Tibial artery (tissue), 4 donors: ENCODE data around the gene REG4.

Experiments used
- DNase-seq, 2 donors: peaks; one replicate each; pipeline ENCODE4 v3.0.0-alpha.2; 2019
- H3K27ac ChIP-seq, 2 donors: fragments of 200-600 bp; sonication (generic) in 1 of 2; 1 replicate in 1 of 2; 2 replicates in 1 of 2; pipeline ENCODE4 v1.5.1; 2018 to 2019; ENCODE audit warnings: mild to moderate bottlenecking in 1 of 2
- H3K27me3 ChIP-seq, 2 donors: fragments of 200-600 bp; sonication (generic) in 1 of 2; one replicate each; pipeline versions ENCODE4 v1.5.1 to v1.6.0; 2016 to 2019
- H3K36me3 ChIP-seq, 3 donors: fragments of 200-600 bp; sonication (generic) in 2 of 3; one replicate each; pipeline ENCODE4 v1.5.1; 2016 to 2019; ENCODE audit warnings: mild to moderate bottlenecking in 2 of 3
- H3K4me1 ChIP-seq, 4 donors: fragments of 200-600 bp; sonication (generic) in 2 of 4; 1 replicate in 3 of 4; 2 replicates in 1 of 4; pipeline ENCODE4 v1.5.1; 2016 to 2019
- H3K4me3 ChIP-seq, 2 donors: fragments of 200-600 bp; sonication (generic) in 1 of 2; 1 replicate in 1 of 2; 2 replicates in 1 of 2; pipeline ENCODE4 v1.5.1; 2018 to 2019; ENCODE audit warnings: mild to moderate bottlenecking in 2 of 2
- H3K9me3 ChIP-seq, 3 donors: fragments of 200-600 bp; sonication (generic) in 1 of 3; one replicate each; pipeline ENCODE4 v1.5.1; 2016 to 2019
- intact Hi-C: fragments of 100-400 bp; cut with DNase I; formaldehyde crosslinking; loops from one replicate; pipeline ENCODE4 v1.15.0; 2023; ENCODE audit warnings: low total_unique reads
- TF ChIP-seq, protein P1 (sequence below), 2 experiments: fragments of 200-600 bp in 1 of 2; fragments of 450-650 bp in 1 of 2; IDR thresholded peaks; one replicate each; pipeline ENCODE4 v1.5.1; 2017 to 2019; ENCODE audit warnings: antibody characterized with exemption in 2 of 2, mild to moderate bottlenecking in 1 of 2, moderate library complexity in 1 of 2

REG4 gene

DNA sequence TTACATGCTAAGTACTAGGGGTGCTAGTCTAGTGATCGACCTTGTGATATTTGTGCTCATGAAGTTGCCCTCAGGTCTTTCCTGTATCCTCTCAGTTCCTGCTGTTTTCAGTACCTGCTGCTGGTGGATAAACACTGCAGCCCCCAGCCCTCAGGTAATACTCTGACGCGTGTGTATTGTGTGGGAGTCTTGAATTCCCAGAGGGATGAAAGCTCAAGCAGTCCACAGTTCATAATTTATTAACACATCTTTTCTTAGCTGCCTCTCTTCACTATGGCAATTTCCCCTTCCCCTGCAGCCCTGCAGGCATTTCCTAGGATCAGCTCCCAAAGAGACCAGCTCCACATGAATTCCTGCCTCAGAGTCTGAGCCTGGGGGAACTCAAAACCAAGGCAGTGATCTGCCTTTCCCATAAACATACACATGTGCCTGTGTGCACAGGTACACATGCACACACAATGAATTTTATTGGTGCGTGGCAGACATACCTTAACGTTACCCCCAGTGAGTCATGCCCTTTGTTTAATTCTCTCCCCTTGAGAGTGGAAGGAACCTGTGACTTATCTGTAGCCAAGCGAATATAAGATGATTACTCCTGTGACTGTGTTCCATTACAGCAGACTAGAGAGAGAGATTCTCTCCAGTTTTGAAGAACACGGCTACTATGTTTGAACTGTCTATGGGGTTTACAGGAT lies 28.5 kb downstream of the REG4 start:
- intact Hi-C loops: no loop called here
- Histone ChIP-seq H3K9me3 (no peaks in the 10 kb centered on the region), H3K27ac (no peak overlapping the region), H3K4me3 (no peak overlapping the region), H3K36me3 (no peaks in the 10 kb centered on the region), H3K27me3 (no peaks in the 10 kb centered on the region), H3K4me1 (peaks cover 0 to 12% (median 0%) of the 10 kb centered on the region in 4 donors)
- DNase-seq: no peak
- TF ChIP-seq, protein P1, sequence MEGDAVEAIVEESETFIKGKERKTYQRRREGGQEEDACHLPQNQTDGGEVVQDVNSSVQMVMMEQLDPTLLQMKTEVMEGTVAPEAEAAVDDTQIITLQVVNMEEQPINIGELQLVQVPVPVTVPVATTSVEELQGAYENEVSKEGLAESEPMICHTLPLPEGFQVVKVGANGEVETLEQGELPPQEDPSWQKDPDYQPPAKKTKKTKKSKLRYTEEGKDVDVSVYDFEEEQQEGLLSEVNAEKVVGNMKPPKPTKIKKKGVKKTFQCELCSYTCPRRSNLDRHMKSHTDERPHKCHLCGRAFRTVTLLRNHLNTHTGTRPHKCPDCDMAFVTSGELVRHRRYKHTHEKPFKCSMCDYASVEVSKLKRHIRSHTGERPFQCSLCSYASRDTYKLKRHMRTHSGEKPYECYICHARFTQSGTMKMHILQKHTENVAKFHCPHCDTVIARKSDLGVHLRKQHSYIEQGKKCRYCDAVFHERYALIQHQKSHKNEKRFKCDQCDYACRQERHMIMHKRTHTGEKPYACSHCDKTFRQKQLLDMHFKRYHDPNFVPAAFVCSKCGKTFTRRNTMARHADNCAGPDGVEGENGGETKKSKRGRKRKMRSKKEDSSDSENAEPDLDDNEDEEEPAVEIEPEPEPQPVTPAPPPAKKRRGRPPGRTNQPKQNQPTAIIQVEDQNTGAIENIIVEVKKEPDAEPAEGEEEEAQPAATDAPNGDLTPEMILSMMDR (IDR thresholded peaks at IDR 0.05): no peak

DNA sequence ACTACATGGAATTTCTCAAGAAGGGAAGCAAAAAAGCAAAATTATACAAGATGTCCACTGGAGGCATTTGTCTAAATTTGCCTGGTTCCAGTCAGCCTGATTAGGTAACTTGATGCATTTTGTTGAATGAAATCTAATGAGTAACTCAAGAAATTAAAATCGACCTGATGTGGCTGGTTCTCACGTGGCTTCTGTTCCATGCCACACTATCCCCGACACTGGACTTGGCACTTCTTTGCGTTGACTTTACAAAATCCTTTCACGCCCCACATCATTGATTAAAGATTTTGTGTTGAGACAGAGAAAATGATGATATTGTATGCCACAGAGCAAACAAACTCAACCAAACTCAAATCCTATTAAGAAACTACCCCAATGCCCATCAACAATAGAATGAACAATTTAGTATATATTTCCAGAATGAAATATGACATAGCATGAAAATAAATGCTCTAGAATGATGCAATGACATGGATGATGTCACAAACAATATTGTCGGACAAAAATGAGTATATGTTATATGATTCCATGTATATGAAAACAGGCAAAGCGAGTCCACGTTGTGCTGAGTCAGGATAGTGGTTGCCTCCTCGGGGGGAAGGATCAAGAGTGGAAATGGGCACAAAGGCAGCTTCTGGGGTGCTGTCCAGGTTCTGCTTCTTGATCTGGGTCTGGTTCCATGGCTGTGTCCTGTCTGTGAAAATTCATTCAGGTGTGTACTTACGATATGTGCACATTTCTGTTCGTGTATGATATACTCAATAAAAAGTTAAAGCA lies 29.6 kb downstream of the REG4 start:
- intact Hi-C loops: no loop called here
- no peak overlapping the region for H3K27ac ChIP-seq
- H3K4me1 ChIP-seq: peaks cover 0 to 12% (median 0%) of the 10 kb centered on the region in 4 donors
- H3K4me3 ChIP-seq: no peak overlapping the region
- no peak for DNase-seq
- no peaks in the 10 kb centered on the region for H3K36me3 ChIP-seq
- TF ChIP-seq, protein P1 (IDR thresholded peaks at IDR 0.05): no peak
- H3K9me3 ChIP-seq: no peaks in the 10 kb centered on the region
- H3K27me3 ChIP-seq: no peaks in the 10 kb centered on the region

DNA sequence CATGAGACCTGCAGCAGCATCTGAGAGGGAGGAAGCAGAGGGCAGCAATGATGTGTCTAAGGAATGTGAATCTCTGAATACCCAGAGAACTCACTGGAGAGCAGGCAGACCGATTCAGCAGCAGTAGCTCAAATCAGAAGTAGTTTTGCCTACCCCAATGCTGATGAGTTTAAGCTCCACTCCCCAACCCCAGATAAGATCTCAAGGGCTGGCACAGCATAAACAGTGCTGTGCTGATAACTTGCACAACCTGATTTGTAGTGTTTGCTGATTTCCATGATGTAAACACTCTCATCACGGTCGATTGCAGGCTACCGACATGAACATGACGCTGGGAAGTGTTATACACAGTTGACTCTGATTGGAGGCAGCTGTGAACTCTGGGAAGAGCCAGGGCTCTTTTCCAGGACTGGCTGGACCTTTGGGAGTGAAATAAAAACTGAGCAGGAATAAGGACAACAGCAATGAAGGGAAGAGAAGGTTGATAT lies 31.3 kb downstream of the REG4 start:
- Histone ChIP-seq H3K27me3 (no peaks in the 10 kb centered on the region), H3K4me1 (peaks cover 0 to 12% (median 0%) of the 10 kb centered on the region in 4 donors), H3K36me3 (no peaks in the 10 kb centered on the region), H3K9me3 (no peaks in the 10 kb centered on the region), H3K27ac (no peak overlapping the region), H3K4me3 (no peak overlapping the region)
- intact Hi-C loops: no loop called here
- TF ChIP-seq, protein P1 (IDR thresholded peaks at IDR 0.05): no peak
- no peak for DNase-seq

DNA sequence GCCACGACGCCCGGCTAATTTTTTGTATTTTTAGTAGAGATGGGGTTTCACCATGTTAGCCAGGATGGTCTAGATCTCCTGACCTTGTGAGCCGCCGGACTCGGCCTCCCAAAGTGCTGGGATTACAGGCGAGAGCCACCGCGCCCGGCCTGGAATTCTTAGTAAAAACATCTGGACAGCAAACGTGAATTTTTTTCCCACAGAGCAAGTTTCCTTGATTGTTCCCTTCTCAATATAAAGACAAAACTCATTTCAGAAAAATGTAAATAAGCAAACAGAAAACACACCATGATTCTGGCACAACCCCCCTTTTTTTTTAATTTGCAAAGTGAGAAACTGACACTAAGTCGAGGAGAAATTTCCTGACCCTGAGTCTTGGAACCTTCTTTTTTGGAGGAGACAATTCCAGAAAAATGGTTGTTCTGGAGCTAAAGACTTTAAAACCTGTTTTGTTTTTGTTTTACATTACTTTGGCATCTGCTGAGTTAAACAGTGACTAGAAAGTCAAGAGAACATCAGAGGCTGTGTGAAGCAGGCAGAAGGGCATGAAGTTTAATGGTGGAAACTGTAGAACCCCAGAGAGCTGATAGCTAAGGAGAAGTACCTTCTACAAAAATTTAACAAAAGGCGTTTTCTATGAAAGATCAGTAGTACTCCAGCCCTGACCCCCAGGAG lies 32.2 kb downstream of the REG4 start:
- DNase-seq: no peak
- Histone ChIP-seq H3K4me3 (no peak overlapping the region), H3K27me3 (no peaks in the 10 kb centered on the region), H3K9me3 (no peaks in the 10 kb centered on the region), H3K36me3 (no peaks in the 10 kb centered on the region), H3K4me1 (peaks cover 0 to 12% (median 0%) of the 10 kb centered on the region in 4 donors), H3K27ac (no peak overlapping the region)
- TF ChIP-seq, protein P1 (IDR thresholded peaks at IDR 0.05): no peak
- intact Hi-C loops: no loop called here

DNA sequence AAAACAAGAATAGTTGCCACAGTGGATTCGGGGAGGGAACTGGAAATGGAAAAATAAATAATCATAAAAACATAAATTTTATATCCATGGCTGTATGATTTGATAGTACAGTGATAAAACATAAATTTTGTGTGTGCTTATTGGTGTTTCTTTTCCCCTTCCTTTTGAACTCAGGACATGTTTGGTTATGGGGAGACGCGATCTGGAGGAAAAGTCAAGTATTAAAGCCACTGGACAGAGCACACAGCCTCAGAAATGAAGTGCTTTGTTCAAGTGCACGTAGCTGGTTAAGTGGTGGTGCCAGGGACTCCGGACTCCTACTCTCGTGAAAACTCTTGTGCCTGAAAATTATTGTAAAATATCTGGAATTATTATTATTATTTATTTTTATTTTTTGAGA lies 32.9 kb downstream of the REG4 start:
- no peak for DNase-seq
- Histone ChIP-seq H3K36me3 (no peaks in the 10 kb centered on the region), H3K27me3 (no peaks in the 10 kb centered on the region), H3K27ac (no peak overlapping the region), H3K4me1 (peaks cover 0 to 12% (median 0%) of the 10 kb centered on the region in 4 donors), H3K9me3 (no peaks in the 10 kb centered on the region), H3K4me3 (no peak overlapping the region)
- intact Hi-C loops: no loop called here
- TF ChIP-seq, protein P1 (IDR thresholded peaks at IDR 0.05): no peak
